HL-60/S4 (cell line): Measurements from ENCODE around the gene ZNF501.

ENCODE experiments used
- in situ Hi-C: fragments of 300-500 bp; cut with MboI; formaldehyde crosslinking; loops from 2 replicates; pipeline ENCODE4 v1.14.3; 2022; ENCODE audit warnings: low sequenced_read_pairs

ZNF501 gene

DNA sequence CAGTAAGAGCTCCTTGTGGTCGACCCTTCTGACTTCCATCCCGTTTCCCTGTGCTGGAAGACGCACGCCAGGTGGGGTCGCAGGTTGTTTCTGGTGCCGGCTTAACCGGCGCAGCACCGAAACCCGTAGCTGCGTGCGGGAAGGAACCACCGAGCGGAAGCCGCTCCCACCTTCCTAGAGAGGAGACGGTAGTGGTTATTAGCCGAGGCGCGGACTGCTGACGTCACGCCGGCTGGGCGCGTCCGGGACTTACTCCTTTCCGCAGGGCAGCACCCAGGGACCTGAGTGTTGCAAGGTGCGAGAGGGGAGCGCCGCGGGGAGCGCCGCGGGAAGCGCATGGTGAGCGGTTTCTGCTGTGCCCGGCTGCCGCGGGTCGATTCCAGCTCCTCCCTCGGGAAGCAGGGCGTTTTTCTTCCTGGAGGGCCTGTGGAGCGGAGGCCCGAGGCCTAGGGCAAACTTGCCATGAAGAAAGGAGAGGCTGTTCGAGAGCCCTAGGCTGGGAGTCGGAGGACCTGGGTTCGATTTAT is at the start of gene ZNF501:
TSS of gene ZNF501 (plus strand) at position 252 of the 527 bp plus-strand sequence. CDS start 4,787 bp downstream, outside the sequence.
- in situ Hi-C loops = no loop called here

DNA sequence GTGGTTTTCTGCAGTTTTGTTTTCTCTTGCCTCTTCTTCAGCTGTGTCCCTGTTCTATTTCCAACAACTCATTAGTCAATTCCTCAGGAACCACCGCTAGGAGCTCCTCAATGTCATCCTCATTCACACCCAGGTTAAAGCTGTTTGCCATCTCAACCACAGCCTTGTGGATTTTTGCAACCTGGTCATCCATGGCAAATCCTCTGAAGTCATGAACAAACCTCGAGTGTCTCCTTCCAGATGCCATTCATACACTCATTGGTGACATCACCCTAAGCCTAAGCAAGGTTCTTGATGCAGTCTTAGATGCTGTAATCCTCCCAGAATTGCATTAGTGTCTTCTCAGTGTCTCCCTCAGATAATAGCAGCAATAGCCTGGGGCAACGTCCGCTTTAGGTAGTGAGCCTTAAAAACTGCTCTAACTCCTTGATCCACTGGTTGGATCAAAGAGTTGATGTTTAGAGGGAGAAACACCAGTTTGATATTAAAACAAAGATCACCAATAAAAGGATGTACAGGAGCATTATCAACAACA is 48.4 kb upstream of the ZNF501 start:
- in situ Hi-C loops = no loop called here

DNA sequence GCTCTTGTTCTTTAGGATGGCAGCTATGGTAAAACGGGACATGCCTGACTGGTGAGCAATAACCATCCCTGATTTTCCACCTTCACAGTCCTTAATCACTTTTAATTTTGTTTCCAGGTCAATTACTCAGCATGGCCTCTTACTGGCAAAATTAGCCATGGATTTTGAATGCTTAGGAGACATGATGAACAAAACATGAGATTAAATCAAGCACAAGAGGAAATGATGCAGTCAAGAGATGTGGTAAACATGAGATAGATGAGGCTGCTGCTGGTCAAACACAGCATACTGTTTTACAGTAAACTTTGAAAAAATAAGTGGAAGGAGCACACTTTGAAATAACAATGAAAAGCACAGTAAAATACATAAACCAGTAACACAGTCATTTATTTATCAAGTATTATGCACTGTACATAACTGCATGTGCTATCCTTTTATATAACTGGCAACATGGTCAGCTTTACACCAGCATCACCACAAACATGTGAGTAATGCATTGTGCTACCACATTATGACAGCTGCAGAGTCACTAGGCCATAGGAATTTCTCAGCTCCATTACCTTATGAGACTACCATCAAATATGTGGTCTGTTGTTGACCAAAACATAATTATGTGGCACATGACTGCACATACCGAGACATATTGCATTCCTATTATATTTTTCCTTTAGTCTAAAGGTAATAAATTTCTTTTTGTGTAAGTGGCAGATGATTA is 47.1 kb upstream of the ZNF501 start:
- in situ Hi-C loops = no loop called here

DNA sequence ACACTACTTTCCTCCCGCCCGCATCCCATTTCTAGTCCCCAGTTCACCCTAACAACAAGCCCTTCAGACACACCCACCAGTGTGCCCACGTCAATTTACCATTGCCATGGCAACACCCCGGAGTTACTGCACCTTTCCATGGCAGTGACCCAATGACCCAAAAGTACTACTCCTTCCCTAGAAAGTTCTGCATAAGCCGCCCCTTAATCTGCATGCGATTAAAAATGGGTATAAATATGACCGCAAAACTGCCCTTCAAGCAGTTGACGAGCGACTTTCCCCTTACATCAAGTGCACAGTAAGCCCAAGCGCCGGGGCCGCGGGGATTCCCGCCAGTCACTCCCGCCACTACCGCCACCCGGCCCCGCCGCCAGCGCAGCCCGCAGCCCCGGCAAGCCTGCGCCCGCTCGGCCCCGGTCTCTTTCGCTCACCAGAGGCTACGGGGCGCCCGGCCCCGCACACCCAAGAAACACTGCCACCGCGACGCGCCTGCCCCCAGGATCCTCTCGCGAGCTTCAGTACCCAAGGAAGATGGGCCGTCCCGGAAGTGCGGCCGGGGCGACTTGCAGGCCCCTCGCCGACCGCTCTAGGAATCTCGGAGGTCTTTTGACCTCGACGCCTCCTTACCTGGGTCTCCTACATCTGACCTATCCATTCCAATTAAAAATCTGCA is 44.2 kb upstream of the ZNF501 start:
- in situ Hi-C loops = no loop called here

DNA sequence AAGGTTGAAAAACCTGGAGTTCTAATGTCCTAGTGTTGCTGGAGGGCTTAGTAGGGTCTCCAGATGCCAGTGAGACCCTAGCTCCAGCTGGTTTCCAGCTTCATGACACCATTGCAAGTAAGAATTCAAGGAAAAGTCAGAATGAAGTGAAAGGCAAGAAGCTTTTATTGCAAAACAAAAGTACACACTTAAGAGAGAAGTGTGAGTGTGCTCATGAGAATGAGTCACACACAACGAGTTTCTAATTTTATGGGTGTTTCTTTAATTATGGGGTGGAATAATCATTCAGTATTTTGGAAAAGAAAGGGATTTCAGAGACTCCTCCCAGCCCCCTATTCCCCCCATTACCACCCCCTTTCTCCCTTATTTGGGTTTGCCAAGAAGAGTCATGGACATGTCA is 41.5 kb upstream of the ZNF501 start:
- in situ Hi-C loops = no loop called here

DNA sequence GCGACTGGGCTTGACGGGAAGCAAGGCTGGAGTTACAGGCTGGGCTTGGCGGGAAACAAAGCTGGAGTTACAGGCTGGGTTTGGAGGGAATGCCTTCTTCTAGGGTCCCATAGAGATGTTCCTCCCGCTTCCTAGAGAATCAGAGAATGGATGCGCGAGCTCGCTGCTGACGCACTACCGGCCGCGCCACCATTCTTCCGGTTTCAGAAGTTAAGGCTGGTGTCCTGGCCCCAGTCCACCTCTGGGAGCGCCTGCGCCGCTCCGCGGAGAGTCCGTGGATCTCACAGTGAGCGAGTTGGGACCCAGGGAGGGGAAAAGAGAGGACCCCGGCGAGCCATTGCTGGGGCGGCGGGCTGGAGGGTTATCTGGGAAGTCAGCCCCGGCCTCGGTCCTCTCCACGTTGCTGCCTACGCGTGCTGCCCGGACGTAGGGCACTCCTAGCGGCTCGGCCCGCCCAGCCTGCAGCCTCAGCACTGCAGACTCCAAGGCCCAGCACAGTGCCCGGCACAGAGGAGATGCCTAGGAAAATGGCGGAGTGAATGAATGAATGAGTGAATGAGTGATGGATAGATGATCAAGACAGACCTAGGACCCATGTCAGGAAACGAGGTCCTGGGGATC is 16.9 kb upstream of the ZNF501 start, which contains the start of gene ZNF502:
TSS of gene ZNF502 (plus strand) at position 206 of the 621 bp plus-strand sequence. CDS start 7,602 bp downstream, outside the sequence.
- in situ Hi-C loops = no loop called here

DNA sequence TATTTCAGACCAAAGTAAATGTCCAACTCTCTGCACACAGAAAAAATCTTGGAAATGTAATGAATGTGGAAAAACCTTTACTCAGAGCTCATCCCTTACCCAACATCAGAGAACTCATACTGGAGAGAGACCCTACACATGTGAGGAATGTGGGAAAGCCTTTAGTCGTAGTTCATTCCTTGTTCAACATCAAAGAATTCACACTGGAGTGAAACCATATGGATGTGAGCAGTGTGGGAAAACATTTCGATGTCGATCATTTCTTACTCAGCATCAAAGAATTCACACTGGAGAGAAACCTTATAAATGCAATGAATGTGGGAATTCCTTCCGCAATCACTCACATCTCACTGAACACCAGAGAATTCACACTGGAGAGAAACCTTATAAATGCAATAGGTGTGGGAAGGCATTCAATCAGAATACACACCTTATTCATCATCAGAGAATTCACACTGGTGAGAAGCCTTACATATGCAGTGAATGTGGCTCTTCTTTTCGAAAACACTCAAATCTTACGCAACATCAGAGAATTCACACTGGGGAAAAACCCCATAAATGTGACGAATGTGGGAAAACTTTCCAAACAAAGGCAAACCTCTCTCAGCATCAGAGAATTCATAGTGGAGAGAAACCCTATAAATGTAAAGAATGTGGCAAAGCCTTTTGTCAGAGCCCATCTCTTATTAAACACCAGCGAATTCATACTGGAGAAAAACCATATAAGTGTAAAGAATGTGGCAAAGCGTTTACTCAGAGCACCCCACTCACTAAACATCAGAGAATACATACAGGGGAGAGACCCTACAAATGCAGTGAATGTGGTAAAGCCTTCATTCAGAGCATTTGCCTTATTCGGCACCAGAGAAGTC is 8.0 kb upstream of the ZNF501 start:
- in situ Hi-C loops = no loop called here

DNA sequence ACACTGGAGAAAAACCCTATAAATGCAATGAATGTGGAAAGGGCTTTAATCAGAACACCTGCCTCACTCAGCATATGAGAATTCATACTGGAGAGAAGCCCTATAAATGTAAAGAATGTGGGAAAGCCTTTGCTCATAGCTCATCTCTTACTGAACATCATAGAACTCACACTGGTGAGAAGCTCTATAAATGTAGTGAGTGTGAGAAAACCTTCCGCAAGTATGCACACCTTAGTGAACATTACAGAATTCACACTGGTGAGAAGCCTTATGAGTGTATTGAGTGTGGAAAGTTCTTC is 7.4 kb upstream of the ZNF501 start:
- in situ Hi-C loops = no loop called here

DNA sequence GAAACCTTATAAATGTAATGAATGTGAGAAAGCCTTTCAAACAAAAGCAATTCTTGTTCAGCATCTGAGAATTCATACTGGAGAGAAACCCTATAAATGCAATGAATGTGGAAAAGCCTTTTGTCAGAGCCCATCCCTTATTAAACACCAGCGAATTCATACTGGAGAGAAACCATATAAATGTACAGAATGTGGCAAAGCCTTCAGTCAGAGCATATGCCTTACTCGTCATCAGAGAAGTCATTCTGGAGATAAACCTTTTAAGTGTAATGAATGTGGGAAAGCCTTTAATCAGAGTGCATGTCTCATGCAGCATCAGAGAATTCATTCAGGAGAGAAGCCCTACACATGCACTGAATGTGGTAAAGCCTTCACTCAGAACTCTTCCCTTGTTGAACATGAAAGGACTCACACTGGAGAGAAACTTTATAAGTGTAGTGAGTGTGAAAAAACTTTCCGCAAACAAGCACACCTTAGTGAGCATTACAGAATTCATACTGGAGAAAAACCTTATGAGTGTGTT is 5.3 kb downstream of the ZNF501 start:
- in situ Hi-C loops = no loop called here

DNA sequence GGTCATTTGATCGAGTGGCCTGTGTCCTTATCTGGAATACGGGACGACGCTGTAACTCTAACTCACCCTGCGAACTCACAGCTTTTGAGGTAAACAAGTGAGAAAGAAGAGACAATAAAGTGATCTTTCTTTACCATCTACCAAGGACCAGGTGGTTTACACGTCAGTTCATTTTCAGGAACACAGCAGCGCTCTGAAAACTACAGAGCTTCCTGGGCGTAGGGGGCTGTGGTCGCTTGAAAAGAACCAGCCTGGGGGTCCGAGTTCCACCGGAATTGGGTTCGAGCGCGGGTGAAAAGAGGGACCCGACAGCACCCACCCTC is 31.6 kb downstream of the ZNF501 start:
- in situ Hi-C loops = no loop called here

DNA sequence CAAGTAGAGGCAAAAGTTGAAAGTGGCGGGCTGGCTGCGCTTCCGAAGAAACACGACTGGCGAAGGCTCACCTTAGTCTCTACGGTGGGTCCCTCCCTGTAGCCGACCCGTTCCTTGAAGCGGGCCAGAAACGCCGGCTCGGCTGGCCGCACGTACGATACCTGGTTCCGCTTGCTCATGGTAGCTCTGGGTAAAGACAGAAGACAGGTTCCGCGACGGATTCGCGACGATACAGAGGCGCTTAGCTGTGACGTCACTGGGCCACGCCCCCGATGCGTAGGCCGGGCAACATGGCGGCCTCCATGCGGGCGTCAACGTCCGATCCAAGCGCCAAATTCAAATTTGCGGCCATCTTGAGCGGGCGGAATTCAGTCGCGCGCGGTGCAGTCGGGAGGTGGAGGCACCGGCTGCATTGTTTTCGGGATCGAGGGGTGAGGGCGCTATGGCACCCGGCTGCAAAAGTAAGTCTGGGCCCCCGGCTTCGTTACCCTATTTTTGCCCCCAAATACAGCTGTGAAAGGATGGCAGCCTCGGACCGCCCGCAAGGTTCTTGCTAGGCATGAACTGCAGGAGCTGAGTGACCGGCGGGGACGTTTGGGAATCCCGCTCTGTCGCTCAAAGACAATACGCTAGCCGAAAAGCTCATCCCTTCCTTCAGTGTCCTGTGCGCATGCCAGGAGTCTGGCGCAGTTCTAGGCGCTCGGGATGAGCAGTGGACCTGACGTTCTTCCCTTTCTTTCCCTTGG is 32.2 kb downstream of the ZNF501 start, which contains the start of the genes KIAA1143 and KIF15:
TSS of gene KIAA1143 (minus strand) at position 196 of the 746 bp plus-strand sequence. CDS start at position 179, 17 bp downstream.
TSS of gene KIF15 (plus strand) at position 371 of the 746 bp plus-strand sequence. CDS start at position 443, 72 bp downstream.
- in situ Hi-C loops = no loop called here

DNA sequence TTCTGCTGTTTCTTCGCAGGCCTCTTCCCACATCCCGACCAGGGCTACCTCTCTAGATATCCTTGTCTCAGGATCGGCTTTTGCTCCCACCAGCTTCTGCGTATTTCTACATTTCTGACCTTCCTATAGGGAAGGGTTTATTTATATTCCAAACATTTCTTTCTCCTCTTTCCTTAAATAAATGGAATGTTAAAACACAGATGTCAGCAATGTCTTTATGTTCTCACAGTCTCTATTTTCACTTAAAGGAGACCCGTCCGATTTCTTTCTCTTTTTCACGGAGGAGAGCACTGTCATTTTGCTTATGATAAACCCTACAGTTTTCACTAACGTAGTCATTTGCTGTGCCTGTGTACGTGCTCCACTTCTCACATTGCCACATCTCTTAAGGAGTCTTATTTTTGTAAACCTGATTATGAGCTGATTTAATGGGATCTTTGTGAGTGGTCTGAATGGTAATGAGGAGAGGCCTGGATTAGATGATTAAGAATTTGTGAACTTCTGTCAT is 32.8 kb downstream of the ZNF501 start:
- in situ Hi-C loops = no loop called here

DNA sequence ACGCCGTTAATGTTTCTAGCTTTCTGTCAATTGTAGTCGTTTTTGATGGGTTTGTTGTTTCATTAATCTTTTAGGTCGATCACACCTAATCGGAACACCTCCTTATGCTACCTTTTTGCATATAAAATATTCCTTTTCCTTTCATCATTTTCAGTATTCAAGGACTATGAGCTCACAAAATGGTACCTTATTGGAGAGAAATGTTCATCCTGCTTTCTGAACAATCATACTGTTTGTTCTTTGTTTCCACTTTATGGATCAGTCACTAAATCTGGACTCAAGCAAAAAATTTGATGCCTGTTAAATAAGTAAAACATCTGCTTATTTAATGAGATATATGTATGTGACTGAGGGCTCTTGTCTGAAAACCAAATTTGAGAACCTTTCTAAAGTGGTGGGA is 33.3 kb downstream of the ZNF501 start:
- in situ Hi-C loops = no loop called here

DNA sequence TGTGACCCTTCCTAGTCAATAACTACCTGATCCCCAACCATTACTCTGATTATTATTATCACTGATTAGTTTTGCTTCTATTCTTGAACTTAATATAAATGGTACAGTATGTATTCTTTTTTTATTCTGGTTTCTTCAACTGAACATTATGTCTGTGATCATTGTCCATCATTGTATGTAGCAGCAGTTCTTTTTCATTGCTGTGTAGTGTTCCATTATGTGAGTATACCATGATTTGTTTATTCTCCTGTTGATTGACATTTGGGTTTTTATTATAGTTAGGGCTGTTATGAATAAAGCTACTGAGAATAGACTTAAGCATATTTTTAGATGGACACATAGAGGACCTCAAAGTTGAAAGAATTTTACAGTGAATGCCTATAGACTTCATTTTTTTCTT is 34.8 kb downstream of the ZNF501 start:
- in situ Hi-C loops = no loop called here

DNA sequence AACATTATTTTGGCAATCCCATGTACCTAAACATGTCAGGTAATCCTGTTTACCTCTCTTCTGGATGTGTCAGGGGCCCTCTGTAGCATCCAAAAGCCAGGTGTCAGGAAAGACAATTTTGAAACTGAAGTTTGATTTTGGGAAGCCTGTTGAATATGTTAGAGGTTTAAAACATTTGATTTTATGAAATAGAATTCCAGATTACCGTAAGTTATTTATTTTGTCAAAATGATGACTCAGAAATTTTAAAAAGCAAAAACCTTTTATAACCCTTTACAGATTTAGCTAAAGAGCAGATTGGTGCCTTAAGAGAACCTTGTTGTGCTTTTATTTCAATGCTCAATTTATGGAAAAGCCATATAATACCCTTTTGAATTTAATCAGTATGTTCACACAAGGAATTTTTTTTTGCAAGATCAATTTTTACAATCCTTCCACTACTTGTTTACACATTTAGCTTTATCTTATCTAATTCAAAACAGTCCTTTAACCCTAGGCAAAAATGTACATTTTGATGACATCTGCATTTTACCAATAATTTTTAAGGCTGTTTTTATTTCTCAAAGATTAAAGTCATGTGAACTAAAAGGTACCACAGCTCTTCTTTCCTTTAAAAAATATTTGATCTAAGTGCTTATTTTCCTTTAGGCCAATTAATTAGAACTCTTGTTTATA is 42.1 kb downstream of the ZNF501 start:
- in situ Hi-C loops = no loop called here

DNA sequence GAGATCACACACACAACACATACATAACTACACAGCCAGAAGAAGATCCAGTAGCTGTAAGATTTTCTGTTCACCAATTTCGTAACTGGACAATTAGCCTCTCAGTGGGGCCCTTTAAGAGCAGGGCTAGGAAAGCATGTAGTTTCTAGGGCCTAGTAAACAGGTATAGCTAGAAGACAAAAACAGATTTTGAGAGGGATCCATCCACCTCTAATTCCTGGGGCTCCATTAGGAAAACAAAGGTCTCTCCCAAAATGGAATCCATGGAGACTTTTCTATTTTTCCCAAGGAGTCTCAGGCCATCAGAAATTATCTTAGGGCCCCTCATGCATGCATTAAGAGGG is 42.6 kb downstream of the ZNF501 start:
- in situ Hi-C loops = no loop called here

DNA sequence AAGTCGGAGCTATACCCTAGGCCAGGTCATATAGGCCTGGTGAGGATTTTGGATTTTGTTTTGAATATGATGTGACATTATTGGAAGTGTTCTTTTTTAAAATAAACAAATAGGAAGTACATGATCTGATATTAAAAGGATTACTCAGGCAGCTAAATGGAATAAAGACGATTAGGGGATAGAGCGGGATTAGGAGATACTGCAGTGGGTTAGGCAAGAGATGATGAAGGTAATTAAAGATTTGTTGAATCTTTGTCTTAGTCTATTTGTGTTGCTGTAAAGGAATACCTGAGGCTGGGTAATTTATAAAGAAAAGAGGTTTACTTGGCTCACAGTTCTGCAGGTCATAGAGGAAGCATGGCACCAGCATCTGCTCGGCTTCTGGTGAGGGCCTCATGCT is 53.5 kb downstream of the ZNF501 start:
- in situ Hi-C loops = no loop called here
